ENCODE data around the gene SUMO2.
A peak's percentile ranks its signal among the peaks of the same experiment; 100 is the strongest.
"Not testable (repeated sequence)": the region's sequence is repeated elsewhere in the genome, so short reads cannot be mapped to it uniquely, and the experiment has no call there.

The SUMO2 gene

GRCh38 chr17:75182569-75183436 is at the start of gene SUMO2:
SUMO2 (minus strand) TSS chr17:75182959; CDS start chr17:75182834, 125 bp downstream.
- DNase-seq (ENCODE audit: low spot score), result peak; percentile 91

- DNase-seq (ENCODE audit: low spot score), result no peak
Measured at GRCh38 chr17:75231741-75232464, 49.1 kb upstream of the SUMO2 start.

- DNase-seq (ENCODE audit: low spot score), result no peak
Measured at GRCh38 chr17:75231071-75231470, 48.3 kb upstream of the SUMO2 start.

GRCh38 chr17:75228847-75229246 is 46.1 kb upstream of the SUMO2 start:
- DNase-seq (ENCODE audit: low spot score), result no peak

GRCh38 chr17:75228305-75228704 is 45.5 kb upstream of the SUMO2 start:
- DNase-seq (ENCODE audit: low spot score), result no peak

GRCh38 chr17:75227729-75228128 is 45.0 kb upstream of the SUMO2 start:
- no peak for DNase-seq (ENCODE audit: low spot score)

GRCh38 chr17:75225016-75225415 is 42.3 kb upstream of the SUMO2 start:
- DNase-seq (ENCODE audit: low spot score), result no peak

- DNase-seq (ENCODE audit: low spot score), result no peak
Measured at GRCh38 chr17:75219815-75220214, 37.1 kb upstream of the SUMO2 start.

GRCh38 chr17:75218131-75218530 is 35.4 kb upstream of the SUMO2 start:
- no peak for DNase-seq (ENCODE audit: low spot score)

GRCh38 chr17:75209061-75209460 is 26.3 kb upstream of the SUMO2 start:
- DNase-seq (ENCODE audit: low spot score), result no peak

- no peak for DNase-seq (ENCODE audit: low spot score)
Measured at GRCh38 chr17:75208161-75208560, 25.4 kb upstream of the SUMO2 start.

GRCh38 chr17:75207760-75208159 is 25.0 kb upstream of the SUMO2 start:
- DNase-seq (ENCODE audit: low spot score), result no peak

- DNase-seq (ENCODE audit: low spot score), result not testable (repeated sequence)
Measured at GRCh38 chr17:75207050-75207407, 24.3 kb upstream of the SUMO2 start.

GRCh38 chr17:75205793-75206163 is 23.0 kb upstream of the SUMO2 start:
- DNase-seq (ENCODE audit: low spot score), result no peak

- DNase-seq (ENCODE audit: low spot score), result peak; percentile 90
Measured at GRCh38 chr17:75205037-75205792, 22.5 kb upstream of the SUMO2 start, which contains the start of gene NUP85. NUP85 (plus strand) TSS chr17:75205679; CDS start chr17:75205762, 83 bp downstream.

GRCh38 chr17:75199886-75200618 is 17.3 kb upstream of the SUMO2 start:
- no peak for DNase-seq (ENCODE audit: low spot score)

GRCh38 chr17:75194879-75195278 is 12.1 kb upstream of the SUMO2 start:
- no peak for DNase-seq (ENCODE audit: low spot score)

- DNase-seq (ENCODE audit: low spot score), result no peak
Measured at GRCh38 chr17:75191584-75191983, 8.8 kb upstream of the SUMO2 start.

- DNase-seq (ENCODE audit: low spot score), result no peak
Measured at GRCh38 chr17:75188614-75189013, 5.9 kb upstream of the SUMO2 start.

- DNase-seq (ENCODE audit: low spot score), result no peak
Measured at GRCh38 chr17:75183999-75184884, 1.5 kb upstream of the SUMO2 start.

GRCh38 chr17:75182319-75182568 is 515 bp downstream of the SUMO2 start:
- DNase-seq (ENCODE audit: low spot score), result no peak

Data from kidney capillary endothelial cell (primary cell).